GM10266 (cell line): ENCODE measurements around the gene XCR1.
"Not testable (repeated sequence)": the region's sequence is repeated elsewhere in the genome, so short reads cannot be mapped to it uniquely, and the experiment has no call there.

Source experiments
- DNase-seq: peaks from one replicate; pipeline ENCODE4 v3.0.0; 2012; ENCODE audit errors: extremely low spot score
- TF ChIP-seq, protein P1 (sequence below): IDR thresholded peaks from 2 replicates; pipeline ENCODE4 v1.5.1; 2012; ENCODE audit warnings: mild to moderate bottlenecking, low read depth; ENCODE audit not compliant: control insufficient read depth, insufficient read depth; ENCODE audit errors: missing control alignments

XCR1 gene

GRCh38 chr3:46001178-46001577 lies 26.1 kb downstream of the XCR1 start:
- no peak for DNase-seq

DNA sequence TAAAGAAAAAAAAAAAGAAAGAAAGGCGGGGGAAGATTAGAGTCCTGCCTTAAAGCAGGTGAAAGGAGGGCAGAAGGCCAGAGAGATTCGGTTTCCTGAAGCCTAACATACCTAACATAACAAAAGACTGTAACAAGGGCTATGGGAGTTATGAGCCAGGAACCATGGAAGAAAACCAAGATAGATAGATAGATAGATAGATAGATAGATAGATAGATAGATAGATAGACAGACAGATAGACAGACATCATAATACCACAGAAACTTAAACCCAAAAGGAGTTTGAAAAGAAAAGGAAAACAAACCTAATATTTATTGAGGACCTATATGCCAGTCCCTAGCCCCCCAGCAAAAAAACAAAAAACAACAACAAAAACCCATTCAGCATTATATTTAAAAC lies 29.3 kb downstream of the XCR1 start:
- DNase-seq, result no peak
- TF ChIP-seq, protein P1, sequence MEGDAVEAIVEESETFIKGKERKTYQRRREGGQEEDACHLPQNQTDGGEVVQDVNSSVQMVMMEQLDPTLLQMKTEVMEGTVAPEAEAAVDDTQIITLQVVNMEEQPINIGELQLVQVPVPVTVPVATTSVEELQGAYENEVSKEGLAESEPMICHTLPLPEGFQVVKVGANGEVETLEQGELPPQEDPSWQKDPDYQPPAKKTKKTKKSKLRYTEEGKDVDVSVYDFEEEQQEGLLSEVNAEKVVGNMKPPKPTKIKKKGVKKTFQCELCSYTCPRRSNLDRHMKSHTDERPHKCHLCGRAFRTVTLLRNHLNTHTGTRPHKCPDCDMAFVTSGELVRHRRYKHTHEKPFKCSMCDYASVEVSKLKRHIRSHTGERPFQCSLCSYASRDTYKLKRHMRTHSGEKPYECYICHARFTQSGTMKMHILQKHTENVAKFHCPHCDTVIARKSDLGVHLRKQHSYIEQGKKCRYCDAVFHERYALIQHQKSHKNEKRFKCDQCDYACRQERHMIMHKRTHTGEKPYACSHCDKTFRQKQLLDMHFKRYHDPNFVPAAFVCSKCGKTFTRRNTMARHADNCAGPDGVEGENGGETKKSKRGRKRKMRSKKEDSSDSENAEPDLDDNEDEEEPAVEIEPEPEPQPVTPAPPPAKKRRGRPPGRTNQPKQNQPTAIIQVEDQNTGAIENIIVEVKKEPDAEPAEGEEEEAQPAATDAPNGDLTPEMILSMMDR, result no peak

More at GRCh38 chr3:46001178-46001577, 26.1 kb downstream of the XCR1 start:
- TF ChIP-seq, protein P1, result no peak

GRCh38 chr3:45997499-45997898 lies 29.8 kb downstream of the XCR1 start:
- DNase-seq, result not testable (repeated sequence)

DNA sequence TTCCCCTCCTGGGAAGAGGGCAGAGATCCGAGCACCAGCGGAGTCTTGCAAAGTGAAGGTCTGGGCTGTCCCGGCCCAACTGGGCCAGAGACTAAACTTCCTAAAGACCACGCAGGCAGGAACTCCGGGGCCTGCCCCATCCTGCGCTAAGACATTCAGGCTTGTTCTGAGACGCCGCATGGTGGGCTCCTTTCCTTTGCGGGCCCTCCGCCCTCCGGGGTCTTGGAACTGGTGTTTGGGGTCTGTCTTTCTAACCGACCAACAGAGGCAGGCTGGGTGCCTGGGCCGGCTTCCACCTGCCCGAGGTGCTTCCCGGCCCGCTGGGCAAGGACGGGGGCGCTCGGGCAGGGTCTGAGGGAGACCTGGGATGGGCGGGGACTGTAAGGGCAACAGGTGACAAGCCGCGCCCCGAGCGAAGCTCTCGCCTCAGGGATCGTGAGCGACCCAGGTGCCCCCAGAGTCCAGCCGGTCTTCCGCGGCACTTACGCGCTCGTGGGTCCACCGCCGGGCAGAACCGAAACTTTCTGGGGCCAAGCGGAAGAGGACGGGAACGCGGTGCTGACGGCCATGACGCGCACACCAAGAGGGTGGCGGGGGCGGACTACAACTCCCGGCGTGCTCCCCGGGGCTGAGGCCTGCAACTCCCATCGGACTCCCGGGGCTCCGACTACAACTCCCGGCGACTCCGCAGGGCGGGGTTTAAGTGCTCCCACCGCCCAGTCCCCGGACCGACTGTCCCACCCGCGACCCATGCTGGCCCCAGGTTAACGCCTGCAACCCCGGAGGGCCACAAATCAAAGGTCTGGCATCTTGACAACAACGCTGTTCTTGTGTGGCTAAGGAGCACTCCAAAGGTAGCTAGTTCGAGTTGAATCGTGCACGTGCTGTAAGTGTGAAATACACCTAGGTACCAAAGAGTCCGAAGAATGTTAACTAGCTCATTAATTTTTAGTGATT lies 31.8 kb downstream of the XCR1 start, which contains the start of gene FYCO1:
Gene FYCO1 (minus strand): TSS at position 589 of the 957 bp plus-strand sequence. CDS start 10,914 bp downstream, outside the sequence.
- peak; percentile 89 for DNase-seq
- TF ChIP-seq, protein P1, result no peak

DNA sequence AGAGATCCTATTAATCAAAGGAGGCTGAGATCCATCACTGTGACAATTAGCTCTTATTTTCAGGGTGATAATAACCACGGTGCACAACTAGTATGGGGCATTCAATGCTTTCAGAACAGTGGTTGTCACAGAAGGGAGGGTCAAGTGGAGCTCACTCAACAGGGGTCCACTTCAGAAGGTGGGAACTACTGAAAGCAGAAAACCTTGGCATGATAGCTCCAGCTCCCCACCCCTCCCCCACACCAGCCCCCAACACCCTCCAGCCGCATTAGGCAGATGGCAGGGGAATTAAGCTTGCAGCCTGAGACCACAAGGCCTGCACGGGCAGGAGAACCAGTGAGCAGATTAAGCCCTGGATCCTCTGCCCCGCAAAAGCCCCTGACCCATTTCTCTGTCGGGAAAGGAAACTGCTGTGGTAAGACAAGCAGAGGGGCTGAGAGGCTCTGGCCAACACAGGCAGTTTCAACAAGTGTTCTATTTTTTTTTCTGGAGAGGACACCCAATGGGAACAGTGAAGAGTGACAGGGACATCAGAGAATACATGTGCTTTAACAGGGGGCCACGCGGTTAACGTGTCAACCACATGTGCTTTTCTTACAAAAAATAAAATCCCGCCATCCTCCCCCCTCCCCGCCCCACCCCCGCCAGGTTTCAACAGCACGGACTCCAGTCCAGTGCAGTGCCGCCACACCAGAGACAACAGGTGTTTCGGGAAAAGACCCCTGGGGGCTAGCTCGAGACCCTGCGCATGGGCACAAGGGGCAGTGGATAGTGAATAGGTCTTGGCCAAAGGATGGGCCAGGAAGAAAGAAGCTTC lies 32.7 kb downstream of the XCR1 start:
- DNase-seq, result peak; percentile 65

GRCh38 chr3:45993421-45994027 lies 33.8 kb downstream of the XCR1 start:
- no peak for DNase-seq
- TF ChIP-seq, protein P1, result no peak

More for the DNA sequence above, 32.7 kb downstream of the XCR1 start:
- TF ChIP-seq, protein P1, result no peak

DNA sequence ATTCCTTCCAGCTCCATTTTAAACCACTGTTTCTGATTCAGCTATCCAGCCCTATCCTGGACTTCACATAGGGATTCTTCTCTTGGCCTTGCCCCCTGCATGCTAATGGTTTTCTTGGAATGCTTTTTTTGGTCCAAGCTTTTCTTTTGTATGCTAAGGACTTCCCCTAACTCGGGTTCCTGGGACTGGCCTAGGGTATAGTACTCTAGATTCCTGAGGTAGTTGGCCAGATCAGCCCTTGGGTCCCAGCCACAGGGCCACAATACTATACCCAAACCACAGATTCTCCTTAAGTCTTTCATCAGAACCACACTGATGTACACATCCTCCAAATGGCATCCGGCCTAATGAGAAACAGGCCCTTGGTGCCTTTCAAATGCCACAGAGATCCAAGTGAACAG lies 34.5 kb downstream of the XCR1 start:
- TF ChIP-seq, protein P1, result no peak
- no peak for DNase-seq
